Limb (tissue), 2 donors: Measurements from ENCODE around the gene PTPRT.

Experiments
- DNase-seq, 2 donors: peaks; one replicate each; pipeline ENCODE4 v3.0.0-alpha.2; 2016; ENCODE audit errors: extremely low spot score in 2 of 2

PTPRT gene

DNA sequence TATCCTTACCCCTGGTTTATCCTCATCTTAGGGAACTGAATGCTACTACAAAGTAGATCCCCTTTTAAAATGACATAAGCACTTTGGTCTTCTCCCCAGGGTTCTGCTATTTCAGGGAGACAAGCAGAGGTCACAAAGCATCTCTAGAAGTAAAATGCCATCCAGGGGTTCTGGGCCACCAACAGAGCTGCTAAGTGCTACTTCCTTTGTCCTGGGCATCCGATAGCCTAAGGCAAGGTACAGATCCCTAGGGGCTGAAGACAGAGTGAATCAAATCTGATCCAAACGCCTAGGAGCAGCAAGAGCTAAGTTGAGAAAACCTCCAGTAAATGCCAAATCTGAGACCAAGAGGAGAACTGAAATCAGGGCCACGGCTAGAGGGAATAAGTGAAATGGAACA is 161.2 kb downstream of the PTPRT start:
- no peak for DNase-seq

DNA sequence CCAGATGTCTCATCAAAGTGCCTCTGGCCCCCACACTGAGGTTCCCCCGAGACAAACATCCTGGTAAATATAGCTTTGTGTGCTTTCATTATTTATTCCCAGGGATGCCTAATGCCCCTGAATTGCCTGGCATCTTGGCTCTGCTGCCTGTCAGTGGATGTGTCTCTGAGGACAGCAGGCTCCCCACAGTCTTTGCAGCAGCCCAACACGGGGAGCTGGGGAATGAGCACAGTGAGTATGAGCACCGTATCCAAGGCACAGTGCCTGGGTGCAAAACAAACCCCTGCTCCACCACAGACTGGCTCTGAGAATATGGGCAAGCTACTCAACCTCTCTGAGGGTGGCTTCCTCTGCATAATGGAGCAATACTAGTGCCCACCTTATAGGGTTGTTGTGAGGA is 165.9 kb downstream of the PTPRT start:
- DNase-seq = no peak

DNA sequence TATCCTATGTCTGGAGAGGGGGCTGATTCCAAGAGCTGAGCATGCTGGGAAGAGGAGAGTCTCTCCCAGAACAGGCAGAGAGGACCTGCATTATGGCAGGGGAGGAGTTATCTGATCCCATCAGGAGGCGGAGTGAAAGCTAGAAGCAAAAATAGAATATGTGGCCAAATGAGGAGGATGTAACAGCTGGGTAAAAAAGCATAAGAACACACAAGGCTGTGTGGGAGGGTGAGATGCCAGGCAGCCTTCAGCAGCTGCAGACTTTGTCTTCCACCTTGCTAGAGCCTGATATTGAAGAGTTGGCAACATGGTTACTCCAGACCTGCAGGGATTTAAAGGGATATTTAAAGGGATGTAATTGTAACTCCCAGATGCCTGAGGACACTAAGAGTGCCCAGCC is 167.1 kb downstream of the PTPRT start:
- no peak for DNase-seq

DNA sequence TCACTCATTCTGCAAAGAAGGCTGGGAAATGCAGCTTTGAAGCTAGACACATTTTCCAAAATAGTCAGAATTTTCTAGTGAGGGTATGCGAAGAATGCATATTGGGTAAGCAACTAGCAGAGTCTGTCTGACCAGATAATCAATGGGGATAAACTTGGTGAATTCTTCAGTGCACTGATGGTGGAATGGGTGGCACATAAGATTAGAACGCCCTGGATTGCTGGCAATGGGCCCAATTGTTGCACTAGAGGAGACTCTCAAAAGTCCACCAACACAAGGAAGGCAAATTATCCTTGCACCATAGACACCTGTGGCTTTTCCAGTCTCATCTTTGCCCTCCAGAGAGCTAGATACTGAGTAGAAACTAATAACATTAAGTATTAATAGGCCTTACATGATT is 167.6 kb downstream of the PTPRT start:
- no peak for DNase-seq

DNA sequence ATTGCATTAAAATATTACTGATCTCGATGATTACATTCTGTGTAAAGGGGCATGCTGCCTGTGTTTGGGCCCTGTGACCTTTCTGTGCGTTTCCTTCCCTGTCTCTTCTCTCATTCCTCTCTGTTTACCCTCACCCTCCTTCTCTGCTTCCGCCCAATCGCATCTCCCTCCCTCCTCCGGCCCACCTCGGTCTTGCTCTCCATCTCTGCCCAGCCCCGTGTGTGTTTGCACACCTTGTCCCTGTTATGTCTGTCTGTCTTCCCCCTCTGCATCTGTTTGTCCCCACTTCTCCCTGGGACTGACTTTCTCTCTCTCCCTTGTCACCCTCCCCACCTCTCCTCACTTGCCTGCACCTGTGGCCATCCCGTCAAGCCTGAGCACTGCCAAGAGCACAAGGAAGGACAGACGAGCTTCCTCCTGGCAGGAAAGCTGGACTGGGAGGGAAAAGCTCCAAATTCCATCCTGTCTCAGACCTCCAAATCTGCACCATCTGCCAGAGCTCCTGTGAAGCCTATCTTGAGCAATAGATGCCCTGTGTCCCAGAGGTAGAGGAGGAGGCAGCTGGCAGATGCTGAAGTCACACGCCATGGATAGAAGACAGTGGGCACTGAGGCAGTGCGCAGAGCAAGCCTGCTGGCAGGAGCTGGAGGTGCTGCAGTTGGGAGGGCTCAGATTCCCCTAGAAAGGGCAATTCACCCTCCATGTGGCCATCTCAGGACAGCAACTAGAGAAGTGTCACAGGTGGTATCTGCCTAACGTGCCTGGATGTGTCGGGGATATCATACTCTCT is 172.3 kb downstream of the PTPRT start:
- no peak for DNase-seq

DNA sequence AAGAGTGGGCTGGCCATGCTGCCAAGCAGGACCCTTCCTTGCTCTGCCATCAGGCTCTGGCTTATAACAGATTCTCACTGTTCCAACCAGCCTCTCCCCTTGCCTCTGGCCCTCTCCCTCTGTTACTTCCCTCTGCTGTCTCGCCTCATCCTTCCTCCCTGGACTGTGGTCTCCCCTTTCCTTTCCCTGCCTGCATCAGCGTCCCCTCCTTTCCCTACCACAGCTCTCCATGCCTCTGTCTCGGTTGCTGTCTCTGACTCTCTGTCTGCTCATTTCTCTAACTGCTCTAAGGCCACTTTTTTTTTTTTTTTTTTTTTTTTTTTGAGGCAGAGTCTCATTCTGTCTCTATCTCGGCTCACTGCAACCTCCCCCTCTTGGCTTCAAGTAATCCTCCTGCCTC is 173.4 kb downstream of the PTPRT start:
- no peak for DNase-seq

DNA sequence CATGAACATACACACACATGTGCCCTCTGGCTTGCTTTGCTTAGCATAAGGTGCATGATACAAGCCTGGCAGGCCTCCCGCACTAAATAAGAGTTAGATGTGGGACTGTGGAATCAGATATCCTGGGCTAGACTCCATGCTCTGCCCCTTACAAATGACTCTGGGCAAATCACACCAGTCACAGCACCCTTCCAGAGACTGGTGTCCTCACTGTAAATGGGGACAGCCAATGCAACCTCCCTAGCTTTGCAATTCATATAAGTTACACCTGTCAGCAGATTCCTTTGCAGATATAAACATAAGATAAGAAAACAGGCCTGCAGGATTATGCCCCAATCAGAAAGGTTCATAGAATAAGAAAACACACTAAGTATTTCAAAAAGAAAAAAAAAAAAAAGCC is 174.1 kb downstream of the PTPRT start:
- no peak for DNase-seq

DNA sequence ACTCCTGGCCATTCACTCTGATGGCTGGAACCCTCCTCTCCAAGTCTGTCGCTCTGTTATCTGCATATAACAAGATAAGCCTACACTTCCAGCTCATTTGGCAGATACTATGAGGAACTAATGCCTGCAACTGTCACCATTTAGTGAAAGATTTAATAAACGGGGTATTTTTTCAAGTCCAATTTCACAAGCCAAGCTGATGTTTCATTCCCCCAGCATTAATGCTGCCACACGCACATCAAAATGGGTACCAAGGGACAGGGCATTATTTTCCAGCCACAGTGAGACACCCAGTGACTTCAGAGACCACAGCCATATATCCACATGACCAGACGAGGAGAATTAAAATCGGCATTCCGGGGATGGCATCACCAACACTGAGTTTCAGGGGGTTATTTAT is 175.5 kb downstream of the PTPRT start:
- no peak for DNase-seq

DNA sequence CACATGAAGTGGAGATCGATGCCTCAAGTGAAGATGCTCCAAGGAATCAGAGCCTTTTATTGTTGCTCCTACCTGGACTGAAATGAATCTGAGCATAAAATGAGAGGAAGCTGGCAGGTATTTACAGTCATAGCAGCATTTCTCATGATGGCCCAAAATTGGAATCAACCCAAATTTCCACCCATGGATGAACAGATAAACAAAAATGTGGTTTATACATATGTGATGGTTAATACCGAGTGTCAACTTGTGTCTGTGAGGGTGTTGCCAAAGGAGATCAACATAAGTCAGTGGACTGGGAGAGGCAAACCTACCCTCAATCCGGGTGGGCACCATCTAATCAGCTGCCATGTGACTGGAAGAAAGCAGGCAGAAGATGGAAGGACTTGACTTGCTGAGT is 178.2 kb downstream of the PTPRT start:
- no peak for DNase-seq

DNA sequence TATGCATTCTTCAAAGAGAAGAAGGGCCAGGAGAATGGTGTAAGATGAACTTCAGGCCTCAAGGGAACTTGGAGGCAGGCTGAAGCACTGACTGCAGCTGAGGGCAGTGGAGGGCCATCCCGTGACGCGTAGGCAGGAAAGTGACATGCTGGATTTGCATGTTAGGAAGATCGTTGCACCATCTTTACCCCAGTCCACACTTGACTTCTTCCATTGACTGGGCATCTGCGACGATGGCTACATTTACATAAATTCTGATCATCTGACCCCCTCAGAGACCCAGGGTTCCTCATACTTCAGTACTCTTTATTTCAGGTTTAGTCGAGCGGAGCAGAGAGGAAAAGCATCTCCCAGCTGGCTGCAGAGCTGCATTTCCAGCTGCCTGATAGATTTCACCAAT is 180.2 kb downstream of the PTPRT start:
- DNase-seq = no peak

DNA sequence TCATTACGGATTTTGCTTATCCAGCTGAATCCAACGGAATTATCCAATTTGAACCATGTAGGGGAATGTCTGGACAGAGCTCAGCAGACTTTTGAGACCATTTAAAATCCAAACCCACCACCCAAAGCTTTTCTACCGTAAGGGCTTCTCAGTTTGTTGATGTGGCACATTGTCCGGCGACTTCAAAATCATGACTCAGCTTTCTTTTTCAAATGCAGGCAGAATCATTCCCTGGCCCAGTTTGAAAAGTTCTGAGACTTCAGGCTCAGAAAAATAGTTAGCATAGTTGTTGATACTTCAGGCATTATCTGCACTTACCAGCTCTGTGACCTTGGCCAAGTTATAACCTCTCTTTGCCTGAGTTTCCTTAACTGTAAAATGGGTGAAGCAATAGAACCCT is 182.2 kb downstream of the PTPRT start:
- DNase-seq = no peak

DNA sequence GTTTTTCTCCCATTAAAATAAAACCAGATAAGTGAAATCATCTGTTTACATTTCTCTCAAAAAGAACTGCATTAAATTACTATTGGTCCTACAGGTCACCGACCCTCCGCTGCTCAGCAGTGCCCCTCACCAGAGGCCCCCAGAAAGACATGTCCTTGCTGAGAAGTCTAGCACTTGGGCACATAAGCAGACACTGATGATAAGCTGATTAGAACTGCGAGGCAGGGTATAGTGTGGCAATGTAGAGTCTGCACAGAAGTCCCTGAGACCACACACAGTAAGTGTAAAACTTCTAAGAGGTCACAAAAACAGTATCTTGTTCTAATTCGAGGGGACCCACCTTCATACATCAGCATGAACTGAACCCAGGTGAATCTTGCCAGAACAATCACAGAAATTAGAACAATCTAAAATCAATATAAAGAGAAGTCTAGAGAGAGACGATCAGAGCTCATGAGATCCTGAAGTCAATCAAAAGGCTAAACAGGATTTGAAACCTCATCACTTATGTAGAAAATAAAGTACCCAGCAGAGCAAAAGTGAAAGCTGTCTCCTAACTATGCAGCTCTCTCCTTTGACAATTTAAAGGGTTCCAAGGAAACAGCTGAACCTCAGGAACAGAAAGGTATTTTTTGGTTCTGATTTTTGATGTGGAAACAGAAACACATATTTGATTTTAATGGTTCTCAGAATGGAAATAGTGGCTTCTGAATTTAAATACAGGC is 182.9 kb downstream of the PTPRT start:
- DNase-seq = no peak

DNA sequence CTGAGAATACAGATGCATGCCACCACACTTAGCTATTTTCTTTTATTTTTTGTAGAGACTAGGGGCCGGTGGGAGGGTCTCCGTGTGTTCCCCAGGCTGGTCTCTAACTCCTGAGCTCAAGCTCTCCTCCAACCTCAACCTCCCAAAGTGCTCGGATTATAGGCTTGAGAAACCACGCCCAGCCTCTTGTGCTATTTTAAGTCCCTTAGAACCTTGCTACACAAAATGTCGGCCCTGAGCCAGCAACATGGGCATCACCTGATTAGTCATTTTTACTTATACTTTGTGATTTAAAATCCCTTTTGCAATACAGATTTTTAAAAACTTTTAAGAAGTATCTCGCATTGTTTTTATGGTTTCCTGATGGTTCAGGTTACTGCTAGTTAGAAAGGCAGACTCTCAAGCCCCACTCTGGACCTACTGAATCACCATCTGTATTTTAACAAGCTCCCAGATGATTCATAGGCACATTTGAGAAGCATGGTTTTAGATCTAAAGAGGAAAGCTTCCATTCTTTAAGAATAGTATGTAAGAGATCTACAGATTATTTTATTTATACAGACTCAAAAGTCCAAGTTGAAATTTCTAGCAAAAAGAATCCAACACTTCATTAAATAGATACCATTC is 186.3 kb downstream of the PTPRT start:
- no peak for DNase-seq

DNA sequence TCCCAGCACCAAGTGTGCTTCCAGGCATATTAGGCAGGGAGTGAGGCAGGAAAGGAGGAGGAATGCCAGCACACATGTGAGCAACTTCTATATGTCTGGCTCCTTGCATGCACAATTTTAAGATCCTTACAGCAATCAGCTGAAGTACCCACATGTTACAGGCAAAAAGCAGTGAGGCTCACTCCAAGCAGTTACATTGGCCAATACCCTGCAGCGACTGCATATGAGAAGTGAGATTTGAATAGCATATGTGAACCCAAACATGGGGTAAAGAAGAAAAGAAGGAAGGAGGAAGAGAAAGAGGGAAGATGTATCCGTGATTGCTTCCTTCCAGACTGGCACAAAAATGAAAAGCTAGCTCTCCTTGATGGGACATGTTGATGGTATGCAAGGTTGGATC is 193.6 kb downstream of the PTPRT start:
- DNase-seq = no peak

DNA sequence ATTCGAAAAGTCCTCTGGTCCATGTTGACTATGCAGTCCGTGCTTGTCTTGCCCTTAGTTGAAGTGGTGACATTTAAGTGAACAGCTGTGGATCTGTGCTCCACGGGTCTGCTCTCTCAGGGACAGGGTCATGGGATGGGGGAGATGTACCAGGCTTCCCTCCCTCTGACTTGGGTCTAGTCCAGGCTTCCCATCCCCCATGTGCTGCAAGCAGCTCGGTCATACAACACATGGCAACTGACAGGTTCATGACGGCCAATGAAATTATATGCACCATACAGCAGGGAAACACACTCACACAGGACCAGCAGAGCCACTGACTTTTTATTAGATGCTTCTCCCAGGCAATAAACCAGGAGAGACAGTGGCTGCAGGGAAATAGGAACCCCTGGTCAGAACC is 201.4 kb downstream of the PTPRT start:
- no peak for DNase-seq

DNA sequence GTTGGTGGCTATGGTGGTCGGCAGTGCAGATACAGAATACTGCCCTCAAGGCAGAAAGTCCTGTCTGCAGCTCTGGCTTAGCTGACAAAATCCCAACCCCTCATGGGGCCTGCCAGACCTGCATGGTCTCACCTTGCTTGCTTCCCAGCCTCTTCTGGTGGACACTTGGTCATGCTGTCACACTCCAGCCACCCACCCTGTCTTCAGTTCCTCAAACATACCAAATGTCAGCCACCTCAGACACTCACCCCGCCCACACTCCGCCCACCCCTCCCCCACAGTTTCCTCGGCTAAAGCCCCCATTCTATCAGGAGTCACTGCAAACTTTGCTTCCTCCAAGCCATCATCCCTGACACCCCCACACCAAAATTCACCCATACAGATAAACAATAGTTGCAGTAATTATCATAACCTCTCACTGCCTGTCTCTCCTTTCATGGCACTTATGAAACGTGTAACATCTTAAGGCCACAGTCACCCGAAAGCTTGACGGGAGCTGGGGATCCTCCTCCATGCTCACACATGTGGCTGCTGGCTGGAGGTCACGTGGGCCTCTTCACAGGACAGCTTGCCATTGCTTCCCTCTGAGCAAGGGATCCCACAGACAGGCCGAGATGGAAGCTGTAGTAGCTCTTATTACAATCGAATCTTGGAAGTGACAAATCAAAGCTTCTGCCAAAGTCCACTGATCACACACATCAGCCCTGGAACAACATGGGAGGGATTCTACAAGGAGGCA is 202.2 kb downstream of the PTPRT start:
- DNase-seq = no peak

DNA sequence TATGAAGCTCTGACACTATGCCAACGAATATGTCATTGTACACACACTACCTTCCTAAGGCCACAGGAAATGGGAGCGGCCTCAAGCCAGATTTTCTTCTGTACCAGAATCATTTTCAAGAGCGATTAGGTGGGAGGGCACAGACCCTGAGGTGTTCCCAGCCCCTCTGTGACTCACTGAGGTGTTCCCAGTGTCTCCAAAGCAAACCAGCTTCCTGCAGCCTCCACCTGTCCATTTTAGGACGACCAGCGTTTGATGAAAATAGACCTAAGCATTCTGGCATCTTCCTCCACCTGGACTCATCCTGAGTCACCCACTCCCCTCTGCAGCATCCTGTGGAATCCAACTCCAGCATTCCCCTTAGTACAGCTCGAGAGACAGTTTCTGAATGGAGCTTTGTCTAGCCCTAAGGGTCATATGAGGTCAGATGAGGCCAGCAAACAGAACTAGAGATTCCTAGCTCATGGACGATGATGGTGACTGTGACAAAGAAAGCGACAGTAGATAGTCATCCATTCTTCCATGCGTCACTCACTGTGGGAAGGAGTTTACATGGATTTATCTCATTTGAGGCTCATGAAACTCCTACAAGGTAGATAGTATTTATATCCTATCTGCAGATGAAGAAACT is 203.4 kb downstream of the PTPRT start:
- no peak for DNase-seq

DNA sequence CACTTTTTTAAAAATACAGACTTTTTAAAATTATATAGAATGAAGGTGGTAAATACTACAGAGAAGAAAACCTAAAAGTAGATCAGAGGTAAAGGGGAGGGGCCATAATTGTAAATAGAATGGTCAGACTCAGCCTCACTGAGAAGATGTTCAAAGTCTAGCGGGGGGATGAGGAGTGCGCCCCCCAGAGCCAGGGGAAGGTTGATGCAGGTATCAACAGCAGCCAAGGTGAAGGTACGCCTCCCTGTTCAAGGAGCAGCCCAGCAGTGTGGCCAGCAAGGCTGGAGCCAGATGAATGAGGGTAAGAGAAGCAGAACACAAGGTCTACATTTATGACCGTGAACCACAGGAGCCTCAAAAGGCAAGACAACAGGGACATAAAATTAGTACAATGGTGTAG is 204.1 kb downstream of the PTPRT start:
- DNase-seq = no peak

DNA sequence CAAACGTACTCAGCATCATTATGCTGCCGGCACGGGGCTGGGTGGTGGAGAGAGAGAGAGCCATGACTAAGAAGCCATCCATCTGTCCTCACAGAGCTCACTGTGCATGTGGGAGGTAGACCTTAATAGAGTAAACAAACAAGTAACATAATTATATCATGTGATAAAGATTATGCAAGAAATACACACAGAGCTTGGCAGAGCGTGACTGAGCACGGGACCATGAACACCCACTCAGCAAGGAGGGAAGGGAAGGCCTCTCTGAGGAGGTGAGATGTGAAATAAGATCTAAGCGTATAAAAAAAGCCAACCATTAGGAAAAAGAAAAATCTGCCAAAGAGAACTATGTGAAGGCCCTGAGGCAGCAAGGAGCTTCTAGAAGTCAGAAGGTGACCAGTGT is 207.5 kb downstream of the PTPRT start:
- DNase-seq = no peak

DNA sequence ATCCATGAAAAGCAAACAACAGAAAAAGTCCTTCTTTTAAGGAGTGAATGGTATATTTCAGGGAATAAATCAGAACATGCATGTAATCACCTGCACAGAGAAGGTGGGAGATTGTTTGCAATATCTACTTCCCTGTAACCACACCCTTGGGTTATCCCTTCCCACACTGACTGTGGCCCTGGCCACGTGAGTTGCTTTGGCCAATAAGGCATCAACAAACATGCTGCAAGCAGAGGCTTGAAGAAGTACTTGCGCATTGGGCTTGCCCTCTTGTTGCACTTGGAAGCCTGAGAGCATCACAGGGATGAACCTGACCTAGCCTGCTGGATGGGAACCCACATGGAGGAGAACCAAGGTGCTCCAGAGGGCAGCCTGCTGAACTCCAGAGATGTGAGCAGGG is 208.5 kb downstream of the PTPRT start:
- DNase-seq = no peak

DNA sequence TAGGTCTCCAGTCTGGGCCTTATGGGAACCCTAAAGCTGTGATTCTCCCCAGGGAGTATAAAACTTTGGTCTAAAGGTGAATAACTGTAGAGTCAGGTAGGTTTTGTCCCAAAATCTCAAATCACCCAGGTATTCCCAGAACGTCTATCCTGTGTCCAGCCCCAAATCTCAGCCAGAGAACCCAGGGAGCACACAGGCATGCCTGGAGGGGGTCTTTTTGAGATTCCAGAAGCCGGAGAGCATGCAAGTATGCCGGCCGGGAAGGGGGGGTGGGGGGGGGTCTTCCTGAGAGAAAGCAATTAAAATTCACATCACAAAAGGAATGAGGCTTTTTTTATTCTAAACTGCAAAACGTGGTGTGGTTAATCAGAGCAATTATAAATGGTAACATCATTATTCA is 210.0 kb downstream of the PTPRT start:
- DNase-seq = no peak
